PC-3 (cell line): ENCODE measurements around the gene UBAC1.

Experiments
- CTCF ChIP-seq: fragments of 300-600 bp; sonication (generic); conservative IDR thresholded peaks from 2 replicates; pipeline ENCODE4 v1.5.1; 2017; ENCODE audit warnings: antibody characterized with exemption, low read depth, mild to moderate bottlenecking, low read length
- EZH2 ChIP-seq: fragments of 300-600 bp; sonication (generic); IDR thresholded peaks from one replicate; pipeline ENCODE4 v1.6.1; 2017; ENCODE audit warnings: antibody characterized with exemption, mild to moderate bottlenecking, low read length; ENCODE audit not compliant: unreplicated experiment

GRCh38 chr9:135998016-135998380 lies 36.8 kb upstream of the UBAC1 start:
- TF ChIP-seq CTCF (no peak), EZH2 (no peak)
